Measurements from ENCODE around the gene TTC23. TPM values are rescaled to one million over a fixed set of nuclear protein-coding genes. Genes with fewer than 3 reads are reported as not detected.

Gene TTC23
- total RNA-seq, 1 donor from 2014 or later: 10.0 TPM

- Histone ChIP-seq H3K27me3 (ENCODE audit: control insufficient read depth, insufficient read depth, low read length) (no peaks in the 10 kb centered on the region), H3K4me3 (ENCODE audit: low read depth, low read length) (no peak overlapping the region), H3K36me3 (ENCODE audit: control insufficient read depth, insufficient read depth, low read length) (peaks cover 4% of the 10 kb centered on the region)
- TF ChIP-seq CTCF (IDR thresholded peaks at IDR 0.05; ENCODE audit: insufficient read depth, low read length, severe bottlenecking): no peak
- DNase-seq (ENCODE audit: low read depth) (no peak), FAIRE-seq (no peak)
These were observed 98.2 kb downstream of the TTC23 start for GRCh38 chr15:99151156-99151555.

- H3K4me3 ChIP-seq (ENCODE audit: low read depth, low read length): no peak overlapping the region
- FAIRE-seq: no peak
- H3K36me3 ChIP-seq (ENCODE audit: control insufficient read depth, insufficient read depth, low read length): peaks cover 4% of the 10 kb centered on the region
- no peaks in the 10 kb centered on the region for H3K27me3 ChIP-seq (ENCODE audit: control insufficient read depth, insufficient read depth, low read length)
- no peak for DNase-seq (ENCODE audit: low read depth)
- no peak for TF ChIP-seq CTCF (IDR thresholded peaks at IDR 0.05; ENCODE audit: insufficient read depth, low read length, severe bottlenecking)
These were observed 100.0 kb downstream of the TTC23 start for GRCh38 chr15:99149366-99149765.

GRCh38 chr15:99148851-99149276 lies 100.5 kb downstream of the TTC23 start:
- DNase-seq (ENCODE audit: low read depth) (no peak), FAIRE-seq (peak; percentile 13)
- no peaks in the 10 kb centered on the region for H3K27me3 ChIP-seq (ENCODE audit: control insufficient read depth, insufficient read depth, low read length)
- no peak overlapping the region for H3K4me3 ChIP-seq (ENCODE audit: low read depth, low read length)
- TF ChIP-seq CTCF (IDR thresholded peaks at IDR 0.05; ENCODE audit: insufficient read depth, low read length, severe bottlenecking): no peak
- H3K36me3 ChIP-seq (ENCODE audit: control insufficient read depth, insufficient read depth, low read length): peaks cover 2% of the 10 kb centered on the region

GRCh38 chr15:99146661-99147060 lies 102.7 kb downstream of the TTC23 start:
- Histone ChIP-seq H3K36me3 (ENCODE audit: control insufficient read depth, insufficient read depth, low read length) (peaks cover 2% of the 10 kb centered on the region), H3K4me3 (ENCODE audit: low read depth, low read length) (no peak overlapping the region), H3K27me3 (ENCODE audit: control insufficient read depth, insufficient read depth, low read length) (no peaks in the 10 kb centered on the region)
- DNase-seq (ENCODE audit: low read depth) (no peak), FAIRE-seq (peak; percentile 43)
- no peak for TF ChIP-seq CTCF (IDR thresholded peaks at IDR 0.05; ENCODE audit: insufficient read depth, low read length, severe bottlenecking)

- no peak for TF ChIP-seq CTCF (IDR thresholded peaks at IDR 0.05; ENCODE audit: insufficient read depth, low read length, severe bottlenecking)
- no peak for DNase-seq (ENCODE audit: low read depth)
- Histone ChIP-seq H3K36me3 (ENCODE audit: control insufficient read depth, insufficient read depth, low read length) (no peaks in the 10 kb centered on the region), H3K4me3 (ENCODE audit: low read depth, low read length) (no peak overlapping the region), H3K27me3 (ENCODE audit: control insufficient read depth, insufficient read depth, low read length) (no peaks in the 10 kb centered on the region)
- FAIRE-seq: no peak
These were observed 103.6 kb downstream of the TTC23 start for GRCh38 chr15:99145778-99146177.

GRCh38 chr15:99145005-99145404 lies 104.4 kb downstream of the TTC23 start:
- Histone ChIP-seq H3K36me3 (ENCODE audit: control insufficient read depth, insufficient read depth, low read length) (no peaks in the 10 kb centered on the region), H3K4me3 (ENCODE audit: low read depth, low read length) (no peak overlapping the region), H3K27me3 (ENCODE audit: control insufficient read depth, insufficient read depth, low read length) (no peaks in the 10 kb centered on the region)
- no peak for DNase-seq (ENCODE audit: low read depth)
- TF ChIP-seq CTCF (IDR thresholded peaks at IDR 0.05; ENCODE audit: insufficient read depth, low read length, severe bottlenecking): no peak
- peak; percentile 92 for FAIRE-seq
